ENCODE data around the gene CAPN5.

- TF ChIP-seq ZFP3 (CRISPR knock-in tag; IDR thresholded peaks at IDR 0.05) (no peak), RARB (CRISPR knock-in tag; IDR thresholded peaks at IDR 0.05) (no peak), TOX (CRISPR knock-in tag; IDR thresholded peaks at IDR 0.05; ENCODE audit: borderline replicate concordance) (no peak)
- TF ChIP-seq, protein P1, sequence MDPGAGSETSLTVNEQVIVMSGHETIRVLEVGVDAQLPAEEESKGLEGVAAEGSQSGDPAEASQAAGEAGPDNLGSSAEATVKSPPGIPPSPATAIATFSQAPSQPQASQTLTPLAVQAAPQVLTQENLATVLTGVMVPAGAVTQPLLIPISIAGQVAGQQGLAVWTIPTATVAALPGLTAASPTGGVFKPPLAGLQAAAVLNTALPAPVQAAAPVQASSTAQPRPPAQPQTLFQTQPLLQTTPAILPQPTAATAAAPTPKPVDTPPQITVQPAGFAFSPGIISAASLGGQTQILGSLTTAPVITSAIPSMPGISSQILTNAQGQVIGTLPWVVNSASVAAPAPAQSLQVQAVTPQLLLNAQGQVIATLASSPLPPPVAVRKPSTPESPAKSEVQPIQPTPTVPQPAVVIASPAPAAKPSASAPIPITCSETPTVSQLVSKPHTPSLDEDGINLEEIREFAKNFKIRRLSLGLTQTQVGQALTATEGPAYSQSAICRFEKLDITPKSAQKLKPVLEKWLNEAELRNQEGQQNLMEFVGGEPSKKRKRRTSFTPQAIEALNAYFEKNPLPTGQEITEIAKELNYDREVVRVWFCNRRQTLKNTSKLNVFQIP (CRISPR knock-in tag; IDR thresholded peaks at IDR 0.05; ENCODE audit: borderline replicate concordance, low read depth) = no peak
- TF ChIP-seq, protein P2, sequence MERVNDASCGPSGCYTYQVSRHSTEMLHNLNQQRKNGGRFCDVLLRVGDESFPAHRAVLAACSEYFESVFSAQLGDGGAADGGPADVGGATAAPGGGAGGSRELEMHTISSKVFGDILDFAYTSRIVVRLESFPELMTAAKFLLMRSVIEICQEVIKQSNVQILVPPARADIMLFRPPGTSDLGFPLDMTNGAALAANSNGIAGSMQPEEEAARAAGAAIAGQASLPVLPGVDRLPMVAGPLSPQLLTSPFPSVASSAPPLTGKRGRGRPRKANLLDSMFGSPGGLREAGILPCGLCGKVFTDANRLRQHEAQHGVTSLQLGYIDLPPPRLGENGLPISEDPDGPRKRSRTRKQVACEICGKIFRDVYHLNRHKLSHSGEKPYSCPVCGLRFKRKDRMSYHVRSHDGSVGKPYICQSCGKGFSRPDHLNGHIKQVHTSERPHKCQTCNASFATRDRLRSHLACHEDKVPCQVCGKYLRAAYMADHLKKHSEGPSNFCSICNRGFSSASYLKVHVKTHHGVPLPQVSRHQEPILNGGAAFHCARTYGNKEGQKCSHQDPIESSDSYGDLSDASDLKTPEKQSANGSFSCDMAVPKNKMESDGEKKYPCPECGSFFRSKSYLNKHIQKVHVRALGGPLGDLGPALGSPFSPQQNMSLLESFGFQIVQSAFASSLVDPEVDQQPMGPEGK (CRISPR knock-in tag; IDR thresholded peaks at IDR 0.05; ENCODE audit: borderline replicate concordance) = no peak
Measured at GRCh38 chr11:77026743-77027142, 40.0 kb upstream of the CAPN5 start.

All from SK-N-SH treated with all-trans-retinoic acid at 6 μM for 48 hours (cell line).